Stimulated activated CD8-positive, alpha-beta memory T cell treated with anti-CD3 and anti-CD28 coated beads, Interleukin-12 subunit alpha, Interleukin-12 subunit beta, amount 100 ng/mL, for 4 hours (primary cell): Measurements from ENCODE around the gene RAPGEF5.

ENCODE experiments used
- DNase-seq: peaks from one replicate; pipeline ENCODE4 v3.0.0-alpha.2; 2020; ENCODE audit warnings: low read depth

The RAPGEF5 gene

GRCh38 chr7:22151901-22152300, 205.1 kb downstream of the RAPGEF5 start:
- DNase-seq: no peak

GRCh38 chr7:22150221-22150620, 206.7 kb downstream of the RAPGEF5 start:
- DNase-seq: no peak

- no peak for DNase-seq
Observed at GRCh38 chr7:22147868-22148267, 209.1 kb downstream of the RAPGEF5 start.

DNA sequence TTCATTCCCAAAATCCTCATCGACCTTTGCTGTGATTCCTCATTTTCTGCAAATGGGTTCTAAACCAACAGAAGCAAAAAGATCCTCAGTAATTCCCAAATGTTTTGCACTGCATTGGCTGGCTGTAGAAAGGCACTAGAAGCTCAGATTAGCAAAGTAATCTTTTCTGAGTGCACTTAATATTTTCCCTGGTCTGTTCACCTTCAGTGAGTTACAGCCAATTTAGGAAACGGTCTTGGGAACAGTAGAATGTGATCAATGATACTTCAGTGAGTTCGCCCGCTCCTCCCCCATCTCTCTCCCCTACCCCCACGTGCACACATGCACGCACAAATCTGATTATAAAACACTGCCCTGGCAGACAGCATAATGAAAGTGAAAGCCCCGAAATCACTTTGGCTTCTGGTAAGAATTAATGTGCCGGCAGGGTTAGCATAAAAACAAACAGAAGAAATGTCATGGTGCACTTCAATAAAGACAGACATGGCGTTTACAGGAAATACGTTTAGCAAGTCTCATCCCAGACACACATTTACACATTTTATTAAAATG, 209.9 kb downstream of the RAPGEF5 start:
- DNase-seq: no peak

GRCh38 chr7:22144950-22145349, 212.0 kb downstream of the RAPGEF5 start:
- DNase-seq: no peak

- DNase-seq: no peak
Observed at GRCh38 chr7:22143491-22143890, 213.5 kb downstream of the RAPGEF5 start.

DNA sequence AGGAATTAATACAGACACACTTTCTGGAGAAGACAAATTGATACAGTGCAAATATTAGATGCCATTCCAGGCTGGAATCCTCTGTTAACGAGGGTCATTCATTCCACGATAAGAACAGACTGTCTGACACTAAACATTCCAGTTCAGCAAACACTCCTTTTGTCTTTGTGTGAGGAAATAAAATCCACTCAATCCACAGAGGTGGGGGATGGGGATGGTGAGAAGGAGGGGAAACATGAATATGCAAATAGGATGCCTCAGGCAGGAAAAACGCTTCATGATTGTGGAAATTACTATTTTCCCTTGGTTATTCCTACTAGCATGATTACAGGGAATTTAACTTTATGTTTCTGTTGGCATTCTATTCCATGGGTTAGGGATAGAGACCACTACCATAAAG, 214.4 kb downstream of the RAPGEF5 start:
- DNase-seq: no peak

GRCh38 chr7:22141355-22141754, 215.6 kb downstream of the RAPGEF5 start:
- no peak for DNase-seq

DNA sequence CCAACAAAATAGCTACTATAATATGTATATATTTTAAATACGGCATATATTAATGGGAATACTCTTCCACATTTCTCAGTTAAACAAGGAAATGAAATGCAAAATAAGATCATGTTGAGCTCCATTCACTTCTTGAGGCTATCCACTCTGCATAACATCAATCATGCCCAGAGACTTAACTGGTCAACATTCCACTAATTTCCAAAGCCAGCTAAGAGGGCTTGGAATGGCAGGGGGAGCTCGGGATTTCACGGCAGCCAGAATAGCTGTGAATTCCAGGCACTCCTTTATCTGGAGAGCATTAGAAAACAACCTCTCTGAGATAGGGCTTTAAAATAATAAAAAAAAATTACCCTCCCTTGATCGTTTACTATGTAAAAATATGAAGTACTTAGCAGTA, 216.4 kb downstream of the RAPGEF5 start:
- no peak for DNase-seq

DNA sequence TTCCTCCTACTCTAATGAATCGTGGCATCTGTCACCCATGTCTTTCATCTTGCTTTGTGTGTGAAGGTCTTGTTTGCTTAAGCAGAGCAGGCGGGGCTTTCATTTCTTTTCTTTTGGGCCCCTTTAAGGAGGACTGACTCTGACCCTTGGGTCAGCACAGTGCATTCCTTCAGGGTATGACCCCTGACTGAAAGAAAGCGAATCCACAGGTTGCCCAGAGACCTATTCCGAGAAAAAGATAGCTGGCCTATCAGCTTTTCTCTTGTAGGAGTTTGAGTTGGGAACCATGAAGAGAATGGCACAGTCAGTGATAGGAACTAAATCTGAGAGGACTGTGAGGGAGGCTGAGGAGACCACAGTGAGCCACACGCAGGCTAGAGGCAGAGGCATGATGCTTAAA, 218.1 kb downstream of the RAPGEF5 start:
- no peak for DNase-seq

DNA sequence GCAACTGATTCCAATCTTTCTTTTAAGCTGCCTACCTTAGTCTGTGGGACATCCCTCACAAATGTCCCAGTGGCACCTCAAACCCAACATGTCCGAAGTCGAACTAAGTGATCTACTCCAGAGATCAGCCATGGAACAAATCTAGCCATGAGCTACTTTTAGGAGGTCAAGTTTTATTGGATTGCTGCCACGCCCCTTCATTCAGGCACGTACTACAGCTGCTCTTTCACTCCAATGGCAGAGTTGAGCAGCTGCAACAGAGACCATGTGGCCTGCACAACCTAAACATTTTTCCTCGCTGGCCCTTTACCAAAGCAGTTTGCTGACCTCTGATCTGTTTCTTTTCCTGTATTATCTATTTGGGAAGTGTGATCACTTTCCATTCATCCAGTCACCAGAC, 218.8 kb downstream of the RAPGEF5 start:
- DNase-seq: no peak

GRCh38 chr7:22137466-22137865, 219.5 kb downstream of the RAPGEF5 start:
- DNase-seq: no peak

DNA sequence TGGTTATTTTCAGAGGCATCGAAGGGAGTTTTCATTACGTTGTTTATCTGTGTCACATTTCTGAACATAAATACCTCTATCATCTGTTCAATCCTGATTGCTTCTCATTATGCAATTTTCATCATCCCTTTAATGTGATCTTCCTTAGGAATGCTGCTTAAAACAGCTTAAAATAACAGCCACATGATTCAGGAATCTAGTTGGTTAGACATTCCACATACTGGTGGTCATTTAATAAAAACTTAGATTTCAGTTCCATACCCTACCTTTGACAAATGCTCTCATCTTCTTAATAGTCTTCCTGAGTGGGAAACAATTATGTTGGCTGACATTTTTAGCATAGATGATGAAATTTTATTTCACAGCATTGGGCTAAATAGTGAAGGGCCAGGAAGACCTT, 219.9 kb downstream of the RAPGEF5 start:
- no peak for DNase-seq

GRCh38 chr7:22129819-22130580, 227.0 kb downstream of the RAPGEF5 start:
- DNase-seq: no peak

- no peak for DNase-seq
Observed at GRCh38 chr7:22129166-22129565, 227.8 kb downstream of the RAPGEF5 start.

DNA sequence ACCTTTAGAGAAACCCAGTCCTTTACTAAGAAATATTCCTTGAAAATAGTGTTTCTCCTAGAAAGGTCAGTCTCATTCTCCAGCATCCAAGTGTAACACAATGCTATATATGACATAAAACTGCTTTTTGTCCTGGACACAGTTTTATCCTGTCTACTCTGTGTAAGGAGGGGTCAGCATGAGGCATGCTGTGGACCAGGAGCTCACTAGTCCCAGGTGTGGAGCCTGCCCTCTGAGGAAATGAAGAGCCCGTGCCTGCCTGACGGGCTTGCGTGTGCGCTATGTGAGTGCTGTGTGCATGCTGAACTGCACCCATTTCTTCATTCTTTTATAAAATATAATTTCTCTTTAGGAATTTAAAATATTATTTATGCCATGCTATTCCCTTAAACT, 228.4 kb downstream of the RAPGEF5 start:
- DNase-seq: no peak

DNA sequence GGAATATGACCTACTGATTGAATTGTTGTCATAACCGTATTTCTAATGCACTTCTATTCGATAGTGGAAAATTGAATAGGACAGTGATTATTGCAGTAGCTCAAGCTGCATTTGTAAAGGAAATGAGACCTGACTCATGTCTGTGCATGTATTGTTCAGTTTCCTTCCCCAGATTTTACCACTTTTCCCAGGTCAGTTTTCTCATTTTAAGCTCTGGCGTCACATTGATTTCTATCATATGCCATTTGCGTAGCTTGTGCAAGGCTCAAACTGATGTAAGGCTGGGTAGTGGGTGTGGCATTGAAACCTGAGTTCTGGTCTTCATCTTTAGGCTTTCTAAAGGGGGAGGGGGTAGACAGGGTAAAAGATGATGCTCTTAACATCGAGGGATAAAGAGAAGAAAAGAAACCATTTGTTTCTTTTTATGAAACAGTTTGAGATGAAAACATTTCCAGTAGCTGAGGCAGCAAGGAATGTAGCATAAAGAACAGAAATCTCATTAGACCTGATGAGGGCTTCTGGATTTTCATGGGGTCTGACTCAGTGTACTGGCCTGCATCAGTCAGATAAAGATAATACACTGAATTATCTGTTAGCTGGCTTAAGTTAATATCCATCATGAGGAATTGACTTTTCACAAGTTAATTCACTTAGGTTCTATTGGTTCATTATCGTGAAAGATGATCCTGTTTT, 229.0 kb downstream of the RAPGEF5 start:
- DNase-seq: no peak

DNA sequence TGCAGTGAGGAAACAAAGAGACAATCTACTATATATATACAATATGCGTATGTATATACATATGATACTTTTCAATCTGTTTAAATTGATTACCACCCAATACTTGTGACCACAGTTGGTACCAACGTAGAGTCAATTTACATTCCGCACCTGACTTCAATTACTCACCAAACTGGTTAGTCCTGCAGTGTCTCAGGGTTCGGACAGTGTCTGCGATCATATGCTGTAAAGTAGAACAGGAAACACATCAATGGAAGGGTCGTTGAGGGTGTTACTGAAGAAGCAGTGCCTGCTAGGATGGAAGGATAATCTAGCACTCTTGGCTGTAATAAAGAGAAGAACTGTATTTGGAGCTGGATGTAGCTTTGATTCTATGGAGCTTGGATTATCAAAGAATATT, 231.5 kb downstream of the RAPGEF5 start:
- DNase-seq: no peak

- DNase-seq: no peak
Observed at GRCh38 chr7:22124941-22125340, 232.0 kb downstream of the RAPGEF5 start.

DNA sequence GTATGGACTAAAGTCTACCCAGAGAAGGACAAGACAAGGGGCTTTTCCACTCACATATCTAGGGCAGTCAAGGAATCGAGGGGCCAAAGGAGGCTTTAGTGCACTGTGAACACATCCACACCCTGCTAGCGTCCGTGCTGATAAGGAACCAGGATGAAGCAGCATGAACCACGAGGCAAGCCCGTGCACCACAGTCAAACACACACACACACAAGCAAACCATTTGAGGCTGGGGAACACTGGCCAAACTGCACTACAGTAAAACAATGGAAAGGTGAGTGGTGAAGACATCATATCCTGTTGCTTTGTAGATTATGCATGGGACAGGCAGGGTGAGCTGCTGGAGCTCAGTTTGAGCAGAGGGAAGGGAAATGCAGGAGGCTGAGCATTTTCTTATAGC, 233.8 kb downstream of the RAPGEF5 start:
- DNase-seq: no peak

GRCh38 chr7:22121702-22122474, 235.1 kb downstream of the RAPGEF5 start:
- DNase-seq: no peak

DNA sequence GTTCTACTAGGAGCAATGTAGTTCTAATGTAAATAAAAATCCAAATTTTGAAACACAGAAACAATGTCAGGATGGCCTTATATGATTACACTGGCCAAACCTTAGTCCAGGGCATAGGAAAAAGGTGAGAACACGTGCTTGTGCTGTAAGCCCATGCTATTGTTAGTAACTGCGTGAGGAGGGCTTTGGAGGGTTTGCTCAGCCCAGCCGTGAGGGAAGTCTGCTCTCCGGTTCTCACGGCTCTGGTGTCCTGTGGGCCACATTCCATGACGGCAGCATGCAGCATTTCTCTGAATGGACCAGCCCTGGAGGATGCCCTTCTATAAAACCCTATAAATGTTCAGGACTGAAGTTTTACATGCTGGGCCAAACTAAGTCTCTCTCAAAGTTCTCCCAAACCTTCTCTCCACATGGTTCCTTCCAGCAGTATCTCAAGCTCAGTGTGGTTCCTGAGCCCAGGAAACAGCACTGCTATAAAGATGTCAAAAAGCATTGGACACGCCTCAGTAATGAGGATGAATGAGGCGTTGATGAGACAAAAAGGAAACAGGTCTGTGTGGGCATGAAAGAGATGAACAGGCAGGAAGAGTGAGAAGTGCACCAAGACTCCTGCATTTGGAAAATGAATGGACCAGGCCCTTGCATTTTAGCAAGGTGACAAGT, 236.4 kb downstream of the RAPGEF5 start:
- no peak for DNase-seq
